CD8-positive, alpha-beta memory T cell (primary cell): ENCODE measurements around the gene CUX1. TPM values are rescaled to one million over a fixed set of nuclear protein-coding genes. Genes with fewer than 3 reads are reported as not detected.
A peak's percentile ranks its signal among the peaks of the same experiment; 100 is the strongest.

Experiments used
- CTCF ChIA-PET: fragments of 350-600 bp; sonication (Branson Sonifier 250); formaldehyde crosslinking; loops from one replicate; lab custom pipeline; 2021; ENCODE audit warnings: antibody characterized with exemption; lab: Charles Lee
- POLR2A ChIA-PET: fragments of 350-600 bp; sonication (Branson Sonifier 250); formaldehyde crosslinking; loops from one replicate; lab custom pipeline; 2021; ENCODE audit warnings: antibody characterized with exemption; lab: Charles Lee
- DNase-seq, 5 donors: peaks; one replicate each; pipeline versions ENCODE4 v3.0.0 to v3.0.0-alpha.2; 2020 to 2022; ENCODE audit warnings: mixed read lengths in 1 of 5
- H3K27ac ChIP-seq: one replicate; pipeline ENCODE4 v1.7.0; 2013; ENCODE audit warnings: low read depth, mild to moderate bottlenecking, low read length, moderate library complexity
- H3K27me3 ChIP-seq: 2 replicates; pipeline ENCODE4 v1.7.0; 2013; ENCODE audit warnings: low read length, mild to moderate bottlenecking; ENCODE audit not compliant: insufficient read depth, poor library complexity, severe bottlenecking
- H3K36me3 ChIP-seq: 2 replicates; pipeline ENCODE4 v1.7.0; 2013; ENCODE audit warnings: mild to moderate bottlenecking, low read length, moderate library complexity; ENCODE audit not compliant: insufficient read depth
- H3K4me1 ChIP-seq: 2 replicates; pipeline ENCODE4 v1.7.0; 2013; ENCODE audit warnings: mild to moderate bottlenecking, low read length, moderate library complexity; ENCODE audit not compliant: insufficient read depth
- H3K4me3 ChIP-seq: 2 replicates; pipeline ENCODE4 v1.7.0; 2013; ENCODE audit warnings: mild to moderate bottlenecking, low read length
- H3K9me3 ChIP-seq: 2 replicates; pipeline ENCODE4 v1.7.0; 2013; ENCODE audit warnings: mild to moderate bottlenecking, low read length
- H3K27ac Mint-ChIP-seq, 8 donors: one replicate each; pipeline ENCODE4 v1.8.0; 2020 to 2021; ENCODE audit warnings: mixed read lengths in 8 of 8, mild to moderate bottlenecking in 6 of 8, inconsistent platforms in 3 of 8, moderate library complexity in 3 of 8
- H3K27me3 Mint-ChIP-seq, 2 donors: one replicate each; pipeline ENCODE4 v1.8.0; 2020 to 2021; ENCODE audit warnings: mixed read lengths in 2 of 2, mild to moderate bottlenecking in 1 of 2, moderate library complexity in 1 of 2
- H3K36me3 Mint-ChIP-seq, 3 donors: one replicate each; pipeline ENCODE4 v1.8.0; 2020 to 2021; ENCODE audit warnings: mixed read lengths in 3 of 3, inconsistent platforms in 1 of 3, mild to moderate bottlenecking in 1 of 3
- H3K4me1 Mint-ChIP-seq, 3 donors: one replicate each; pipeline ENCODE4 v1.8.0; 2020 to 2021; ENCODE audit warnings: mixed read lengths in 3 of 3, inconsistent platforms in 1 of 3, mild to moderate bottlenecking in 1 of 3
- H3K4me3 Mint-ChIP-seq, 7 donors: one replicate each; pipeline ENCODE4 v1.8.0; 2020 to 2021; ENCODE audit warnings: mixed read lengths in 7 of 7, mild to moderate bottlenecking in 6 of 7, moderate library complexity in 4 of 7, inconsistent platforms in 2 of 7
- H3K9me3 Mint-ChIP-seq, 5 donors: one replicate each; pipeline ENCODE4 v1.8.0; 2020 to 2022; ENCODE audit warnings: mixed read lengths in 5 of 5, mild to moderate bottlenecking in 3 of 5, moderate library complexity in 2 of 5, inconsistent platforms in 1 of 5
- polyA plus RNA-seq: library from polyadenylated mRNA; unstranded; fragments of 300-500 nt; fragmentation: Illumina TruSeq; gene quantifications from one replicate; pipeline ENCODE4 v1.2.3, GENCODE V29; 2021
- total RNA-seq, 2 experiments: library from RNA; stranded (reverse); gene quantifications; one replicate each; pipeline ENCODE4 v1.2.3, GENCODE V29; 2021

Gene CUX1
- total and polyA plus RNA-seq, 3 experiments from 2014 or later = 23.2 to 26.4 (median 23.6) TPM

- no peak for DNase-seq
- Histone ChIP-seq H3K9me3 (no peaks in the 10 kb centered on the region), H3K4me3 (no peak overlapping the region), H3K27ac (no peak overlapping the region), H3K36me3 (no peaks in the 10 kb centered on the region), H3K4me1 (no peaks in the 10 kb centered on the region), H3K27me3 (no peaks in the 10 kb centered on the region)
- Mint-ChIP-seq H3K27me3 (no peaks in the 10 kb centered on the region), H3K27ac (peak overlapping the region in 2 of 8 donors; percentile 55 to 81), H3K9me3 (no peaks in the 10 kb centered on the region), H3K36me3 (peaks cover 1 to 4% (median 4%) of the 10 kb centered on the region in 3 donors), H3K4me3 (no peak overlapping the region), H3K4me1 (peaks cover 3 to 8% (median 5%) of the 10 kb centered on the region in 3 donors)
- CTCF ChIA-PET = no interaction called here
- POLR2A ChIA-PET = no interaction called here
Measured at GRCh38 chr7:101936223-101936610, 118.8 kb downstream of the CUX1 start.

GRCh38 chr7:101936611-101937231 lies 119.3 kb downstream of the CUX1 start:
- no peak overlapping the region for H3K27ac ChIP-seq
- CTCF ChIA-PET = no interaction called here

GRCh38 chr7:101937717-101938514 lies 120.5 kb downstream of the CUX1 start:
- no peak overlapping the region for H3K4me3 Mint-ChIP-seq
- H3K27ac ChIP-seq = no peak overlapping the region
- H3K27ac Mint-ChIP-seq = peak overlapping the region in 1 of 8 donors; percentile 54
- H3K27me3 ChIP-seq = no peaks in the 10 kb centered on the region
- no peaks in the 10 kb centered on the region for H3K27me3 Mint-ChIP-seq
- H3K9me3 ChIP-seq = no peaks in the 10 kb centered on the region
- H3K9me3 Mint-ChIP-seq = no peaks in the 10 kb centered on the region
- CTCF ChIA-PET = no interaction called here
- H3K4me1 Mint-ChIP-seq = peaks cover 2 to 13% (median 4%) of the 10 kb centered on the region in 3 donors
- no peak overlapping the region for H3K4me3 ChIP-seq
- POLR2A ChIA-PET = no interaction called here
- no peaks in the 10 kb centered on the region for H3K4me1 ChIP-seq
- no peaks in the 10 kb centered on the region for H3K36me3 ChIP-seq
- H3K36me3 Mint-ChIP-seq = peaks cover 1 to 4% (median 2%) of the 10 kb centered on the region in 3 donors
- DNase-seq = no peak

More at GRCh38 chr7:101936611-101937231, 119.3 kb downstream of the CUX1 start:
- peaks cover 5 to 8% (median 8%) of the 10 kb centered on the region in 3 donors for H3K4me1 Mint-ChIP-seq
- H3K36me3 Mint-ChIP-seq = peaks cover 1 to 4% (median 4%) of the 10 kb centered on the region in 3 donors
- no peak for DNase-seq
- H3K4me3 ChIP-seq = no peak overlapping the region
- H3K36me3 ChIP-seq = no peaks in the 10 kb centered on the region
- H3K9me3 ChIP-seq = no peaks in the 10 kb centered on the region
- no peak overlapping the region for H3K4me3 Mint-ChIP-seq
- no peaks in the 10 kb centered on the region for H3K27me3 ChIP-seq
- POLR2A ChIA-PET = no interaction called here
- H3K27ac Mint-ChIP-seq = no peak overlapping the region
- no peaks in the 10 kb centered on the region for H3K4me1 ChIP-seq
- no peaks in the 10 kb centered on the region for H3K27me3 Mint-ChIP-seq
- H3K9me3 Mint-ChIP-seq = no peaks in the 10 kb centered on the region

- H3K36me3 ChIP-seq = no peaks in the 10 kb centered on the region
- H3K9me3 Mint-ChIP-seq = no peaks in the 10 kb centered on the region
- peak overlapping the region in 1 of 8 donors; percentile 74 for H3K27ac Mint-ChIP-seq
- H3K27me3 Mint-ChIP-seq = no peaks in the 10 kb centered on the region
- ChIA-PET POLR2A (no interaction called here), CTCF (no interaction called here)
- no peak for DNase-seq
- H3K4me1 ChIP-seq = no peaks in the 10 kb centered on the region
- H3K9me3 ChIP-seq = no peaks in the 10 kb centered on the region
- no peak overlapping the region for H3K4me3 ChIP-seq
- H3K27ac ChIP-seq = no peak overlapping the region
- H3K27me3 ChIP-seq = no peaks in the 10 kb centered on the region
- H3K4me1 Mint-ChIP-seq = peaks cover 2 to 13% (median 4%) of the 10 kb centered on the region in 3 donors
- H3K4me3 Mint-ChIP-seq = no peak overlapping the region
- peaks cover 1 to 4% (median 2%) of the 10 kb centered on the region in 3 donors for H3K36me3 Mint-ChIP-seq
Measured at GRCh38 chr7:101939136-101939695, 121.8 kb downstream of the CUX1 start.

DNA sequence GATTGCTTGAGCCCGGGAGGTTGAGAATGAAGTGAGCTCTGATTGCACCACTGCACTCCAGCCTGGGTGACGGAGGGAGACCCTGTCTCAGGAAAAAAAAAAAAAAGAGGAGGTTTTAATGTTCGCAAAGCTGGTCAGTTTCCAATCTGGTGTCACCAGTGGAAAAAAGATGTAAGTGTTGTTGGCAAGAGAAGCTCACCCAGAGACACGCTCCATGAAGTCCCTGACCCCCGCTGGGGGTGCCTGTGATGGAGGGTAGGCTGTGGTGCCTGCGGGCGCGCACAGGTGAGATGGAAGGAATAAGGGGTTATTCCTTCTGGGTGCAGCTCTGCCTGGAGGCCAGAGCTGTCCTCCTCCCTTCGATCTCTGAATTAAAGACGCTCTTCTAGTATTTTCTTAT lies 122.7 kb downstream of the CUX1 start:
- Histone ChIP-seq H3K27me3 (no peaks in the 10 kb centered on the region), H3K36me3 (no peaks in the 10 kb centered on the region), H3K27ac (no peak overlapping the region), H3K4me1 (no peaks in the 10 kb centered on the region), H3K4me3 (no peak overlapping the region), H3K9me3 (no peaks in the 10 kb centered on the region)
- H3K27ac Mint-ChIP-seq = peak overlapping the region in 1 of 8 donors; percentile 83
- ChIA-PET POLR2A (no interaction called here), CTCF (interaction anchor here (0.7 kb wide), 1 partner anchor 15 kb away, joined by 3 read pairs; no protein-coding TSS in a partner anchor)
- peaks cover 1 to 4% (median 2%) of the 10 kb centered on the region in 3 donors for H3K36me3 Mint-ChIP-seq
- no peak for DNase-seq
- H3K27me3 Mint-ChIP-seq = no peaks in the 10 kb centered on the region
- H3K9me3 Mint-ChIP-seq = no peaks in the 10 kb centered on the region
- H3K4me3 Mint-ChIP-seq = no peak overlapping the region
- peaks cover 2 to 13% (median 4%) of the 10 kb centered on the region in 3 donors for H3K4me1 Mint-ChIP-seq

GRCh38 chr7:101940830-101941229 lies 123.4 kb downstream of the CUX1 start:
- Histone ChIP-seq H3K4me1 (no peaks in the 10 kb centered on the region), H3K27ac (no peak overlapping the region), H3K27me3 (no peaks in the 10 kb centered on the region), H3K9me3 (no peaks in the 10 kb centered on the region), H3K36me3 (no peaks in the 10 kb centered on the region), H3K4me3 (no peak overlapping the region)
- Mint-ChIP-seq H3K27ac (no peak overlapping the region), H3K27me3 (no peaks in the 10 kb centered on the region), H3K4me1 (peaks cover 5 to 13% (median 6%) of the 10 kb centered on the region in 3 donors), H3K36me3 (peaks cover 1 to 4% (median 2%) of the 10 kb centered on the region in 3 donors), H3K4me3 (no peak overlapping the region), H3K9me3 (no peaks in the 10 kb centered on the region)
- POLR2A ChIA-PET = no interaction called here
- DNase-seq = no peak
- CTCF ChIA-PET = no interaction called here

DNA sequence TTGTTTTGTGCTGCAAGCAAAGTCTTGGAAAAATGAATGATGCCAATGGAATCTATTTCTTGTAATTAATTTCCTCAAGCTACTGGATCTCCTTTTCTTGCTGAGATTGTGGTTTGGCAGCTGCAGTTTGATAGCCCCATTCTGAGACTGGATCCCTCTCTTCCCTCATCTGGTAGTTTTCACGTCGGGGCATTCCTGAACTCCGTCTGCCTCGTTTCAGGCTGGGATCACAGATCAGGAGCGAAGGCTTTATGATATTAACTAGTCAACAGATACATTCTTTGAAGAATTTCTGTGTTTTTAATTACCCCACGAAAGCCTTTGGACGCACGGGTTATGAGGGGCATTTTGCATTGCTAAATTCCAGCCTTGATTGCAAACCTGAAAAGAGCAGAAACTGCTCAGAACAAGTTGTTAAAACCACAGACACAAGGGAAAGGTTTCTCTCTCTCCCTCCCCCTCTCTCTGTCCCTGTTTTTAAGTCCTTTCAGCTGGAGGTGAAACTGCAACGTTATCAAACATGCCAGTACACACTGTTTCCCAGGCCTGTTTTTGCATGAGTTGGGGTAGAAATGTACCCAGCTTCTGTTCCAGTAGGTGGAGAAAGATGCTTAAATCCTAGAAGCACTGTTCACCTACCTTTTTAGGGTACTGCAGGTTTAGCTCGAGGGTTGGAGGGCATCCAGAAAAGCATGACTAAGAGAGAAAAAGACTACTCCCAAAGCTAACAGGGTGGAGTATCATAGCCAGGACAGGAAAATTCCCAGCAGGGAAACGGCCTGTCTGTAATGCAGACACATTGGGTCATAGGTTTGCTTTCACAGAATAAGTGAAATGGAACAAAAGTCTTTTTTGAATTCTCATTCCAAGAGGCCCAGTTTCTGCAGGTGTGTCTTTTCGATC lies 124.3 kb downstream of the CUX1 start:
- H3K4me3 ChIP-seq = no peak overlapping the region
- peak overlapping the region in 1 of 8 donors; percentile 57 for H3K27ac Mint-ChIP-seq
- H3K4me1 Mint-ChIP-seq = peaks cover 6 to 14% (median 8%) of the 10 kb centered on the region in 3 donors
- no peak overlapping the region for H3K4me3 Mint-ChIP-seq
- POLR2A ChIA-PET = no interaction called here
- H3K27me3 Mint-ChIP-seq = no peaks in the 10 kb centered on the region
- no peak overlapping the region for H3K27ac ChIP-seq
- H3K9me3 ChIP-seq = no peaks in the 10 kb centered on the region
- H3K36me3 Mint-ChIP-seq = peaks cover 1 to 4% (median 2%) of the 10 kb centered on the region in 3 donors
- no peaks in the 10 kb centered on the region for H3K4me1 ChIP-seq
- no peaks in the 10 kb centered on the region for H3K36me3 ChIP-seq
- no peak for DNase-seq
- H3K9me3 Mint-ChIP-seq = no peaks in the 10 kb centered on the region
- CTCF ChIA-PET = no interaction called here
- no peaks in the 10 kb centered on the region for H3K27me3 ChIP-seq
